ENCODE data around the gene ITGB5.
A peak's percentile ranks its signal among the peaks of the same experiment; 100 is the strongest.

ITGB5 gene

DNA sequence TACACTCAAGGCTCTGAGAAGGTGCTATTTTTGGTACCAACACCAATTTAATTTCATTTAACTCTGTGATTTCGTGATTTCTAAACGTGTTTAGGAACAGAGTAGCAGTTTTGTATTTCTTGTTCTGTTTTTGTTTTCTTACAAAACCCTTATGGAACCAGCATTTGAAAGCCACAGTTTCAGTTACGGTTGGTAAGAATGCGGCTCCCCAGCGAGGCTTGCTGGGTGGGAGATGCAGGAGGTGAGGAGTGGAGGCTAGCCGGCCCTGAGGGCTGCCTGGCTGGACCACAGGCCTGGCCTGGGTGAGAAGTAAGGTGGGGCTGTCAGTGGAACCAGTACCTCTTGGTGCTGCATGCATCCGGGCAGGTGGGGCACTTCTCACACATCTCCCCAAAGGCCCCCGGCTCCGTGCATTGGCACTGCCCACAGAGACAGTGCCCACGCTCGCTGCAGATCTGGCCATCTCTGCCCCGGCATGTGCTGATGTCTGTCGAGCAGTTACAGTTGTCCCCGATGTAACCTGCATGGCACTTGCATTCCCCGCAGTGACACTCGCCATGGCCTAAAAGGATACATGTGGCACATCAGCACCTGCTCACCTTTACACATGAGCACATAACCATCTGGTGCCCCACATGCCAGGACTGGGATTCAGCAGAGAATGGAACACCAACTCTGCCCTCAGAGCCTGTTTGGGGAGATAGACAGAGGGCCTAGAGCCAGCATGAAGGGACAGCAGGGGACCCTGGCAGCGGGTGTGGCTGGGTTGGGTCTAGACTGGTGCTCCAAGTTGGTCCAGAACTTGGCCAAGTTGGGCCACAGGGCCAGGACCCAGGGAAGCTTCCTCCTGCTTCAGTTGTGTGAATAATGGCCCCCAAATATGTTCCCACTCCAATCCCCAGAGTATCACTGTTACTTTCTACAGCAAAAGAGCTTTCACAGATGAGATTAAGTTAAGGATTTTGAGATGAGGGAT lies 113.5 kb downstream of the ITGB5 start:
- no peak for DNase-seq (ENCODE audit: low read depth in 2 of 2, low spot score in 1 of 2)

DNA sequence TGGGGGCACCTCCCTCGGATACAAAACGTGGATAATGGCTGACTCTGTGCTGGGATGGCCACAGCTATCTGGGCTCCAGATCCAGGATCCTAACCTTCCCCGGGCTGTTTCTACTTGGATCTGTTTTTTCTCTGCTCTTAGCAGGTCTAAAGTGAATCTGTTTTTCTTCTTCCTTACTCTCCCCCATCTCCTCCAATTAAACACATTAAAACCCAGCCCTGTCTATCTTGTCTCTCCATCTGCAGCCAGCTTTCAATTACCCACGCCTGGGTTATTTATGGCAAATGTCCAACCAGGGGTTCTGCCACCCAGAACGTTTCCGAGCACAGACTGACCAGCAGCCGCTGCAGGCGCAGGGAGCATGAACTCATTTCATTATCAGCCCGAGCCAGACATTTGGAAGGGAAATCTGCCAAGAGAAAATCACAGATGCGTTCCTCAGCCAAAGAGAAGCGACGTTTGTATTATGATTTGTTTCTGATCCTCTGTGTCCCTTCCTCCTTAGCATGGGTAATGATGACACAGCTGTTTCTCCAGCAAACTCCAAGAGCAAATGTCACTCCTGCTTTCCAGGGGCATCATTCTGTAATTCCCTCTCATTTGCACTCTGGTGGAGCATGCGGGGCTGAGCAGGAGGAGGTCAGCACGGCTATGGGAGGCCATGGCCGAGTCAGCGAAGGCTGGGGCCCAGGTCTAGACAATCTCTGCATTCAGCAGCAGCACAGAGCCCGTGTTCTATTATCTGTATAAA lies 114.9 kb downstream of the ITGB5 start:
- DNase-seq (ENCODE audit: low read depth in 2 of 2, low spot score in 1 of 2), result no peak

GRCh38 chr3:124771083-124771445 lies 116.1 kb downstream of the ITGB5 start:
- DNase-seq (ENCODE audit: low read depth in 2 of 2, low spot score in 1 of 2), result no peak

DNA sequence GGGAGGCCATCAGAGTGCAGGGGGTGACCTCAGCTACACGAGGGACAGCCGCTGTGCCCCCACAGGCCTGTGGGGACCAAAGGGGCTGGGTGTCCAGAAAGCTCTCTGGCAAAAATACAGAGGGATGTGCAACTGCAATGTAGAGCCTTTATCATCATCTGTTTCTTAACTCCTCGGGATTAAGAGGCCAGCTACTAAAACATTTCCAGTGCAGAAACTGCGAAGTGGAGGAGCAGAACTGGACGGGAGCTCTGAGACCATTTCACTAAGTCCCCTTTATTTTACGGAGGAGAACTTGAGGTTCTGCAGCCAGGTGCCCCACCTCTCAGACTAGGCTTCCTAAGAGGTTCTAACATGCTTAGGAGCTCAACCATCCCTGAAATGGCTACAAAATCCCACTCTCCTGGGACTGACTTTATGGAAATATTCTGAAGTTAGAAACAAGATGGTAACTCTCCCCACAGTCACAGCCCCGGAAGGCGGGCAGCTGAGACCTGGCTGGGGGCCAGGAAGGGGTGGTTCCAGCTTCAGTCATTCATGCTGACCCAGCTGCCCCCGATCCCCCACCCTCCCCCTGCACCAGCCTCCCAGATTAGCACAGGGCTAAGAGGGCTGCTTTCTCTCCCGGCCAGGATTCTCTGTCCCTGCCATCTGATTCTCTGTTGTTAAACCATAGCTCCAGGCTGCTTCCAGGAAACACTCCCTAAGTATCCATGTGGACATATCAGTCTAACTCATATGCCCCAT lies 116.7 kb downstream of the ITGB5 start:
- no peak for DNase-seq (ENCODE audit: low read depth in 2 of 2, low spot score in 1 of 2)

DNA sequence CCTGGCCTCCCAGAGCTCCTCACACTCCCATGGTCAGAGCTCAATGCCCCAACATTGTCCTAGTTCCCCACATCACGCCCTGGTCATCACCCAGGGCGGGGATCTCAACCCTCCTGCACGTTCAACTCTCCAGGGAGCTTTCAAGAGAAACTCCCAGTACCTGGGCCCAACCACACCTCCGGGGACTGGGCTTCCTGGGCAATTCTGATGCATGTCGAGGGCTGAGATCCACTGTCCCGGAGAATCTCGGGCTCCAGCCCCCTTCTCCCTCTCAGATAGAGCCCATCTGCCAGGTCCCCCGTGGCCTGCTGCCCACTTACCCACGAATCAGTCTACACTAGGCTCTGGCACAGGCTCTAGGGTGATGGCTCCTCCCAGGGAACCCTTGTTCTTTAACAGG lies 117.7 kb downstream of the ITGB5 start:
- DNase-seq (ENCODE audit: low read depth in 2 of 2, low spot score in 1 of 2), result no peak

DNA sequence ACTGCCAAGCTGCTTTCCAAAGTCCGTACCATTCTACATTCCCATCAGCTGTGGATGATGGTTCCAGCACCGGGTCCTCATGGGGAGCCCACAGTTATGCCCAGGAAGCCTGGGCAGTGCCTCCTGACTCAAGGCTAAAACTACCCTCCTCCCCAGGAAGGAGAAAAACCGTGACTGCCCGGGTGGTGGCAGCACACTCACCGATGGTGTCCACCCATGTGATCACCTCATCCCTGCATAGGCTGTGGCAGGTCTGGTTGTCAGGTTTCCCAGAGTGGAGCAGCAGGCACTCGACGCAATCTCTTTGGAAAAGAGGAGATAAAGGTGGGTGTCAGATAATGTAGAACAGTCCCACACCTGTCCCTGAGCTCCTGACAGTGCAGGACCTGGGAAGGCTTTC lies 118.4 kb downstream of the ITGB5 start:
- no peak for DNase-seq (ENCODE audit: low read depth in 2 of 2, low spot score in 1 of 2)

- DNase-seq (ENCODE audit: low read depth in 2 of 2, low spot score in 1 of 2), result no peak
Observed at GRCh38 chr3:124767691-124768090, 119.5 kb downstream of the ITGB5 start.

DNA sequence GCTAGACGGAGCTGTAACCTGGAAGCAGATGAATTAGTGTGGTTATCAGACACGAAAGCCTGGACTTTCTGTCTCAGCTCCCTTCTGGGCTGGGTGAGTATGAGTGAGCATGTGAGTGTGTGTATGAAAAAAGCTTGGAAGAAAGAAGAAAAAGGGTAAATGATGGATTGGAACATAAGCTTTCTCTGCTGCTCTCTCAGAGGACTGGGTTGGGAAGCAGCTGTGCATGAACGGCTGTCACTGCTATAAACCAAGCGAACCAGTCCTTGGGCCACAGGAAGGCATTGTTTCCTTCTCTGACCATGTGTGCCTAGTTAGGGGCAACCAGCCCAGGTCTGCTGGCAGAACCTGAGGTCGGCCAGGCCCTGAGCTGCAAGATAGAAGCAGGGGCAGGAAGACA lies 119.9 kb downstream of the ITGB5 start:
- DNase-seq (ENCODE audit: low read depth in 2 of 2, low spot score in 1 of 2), result no peak

DNA sequence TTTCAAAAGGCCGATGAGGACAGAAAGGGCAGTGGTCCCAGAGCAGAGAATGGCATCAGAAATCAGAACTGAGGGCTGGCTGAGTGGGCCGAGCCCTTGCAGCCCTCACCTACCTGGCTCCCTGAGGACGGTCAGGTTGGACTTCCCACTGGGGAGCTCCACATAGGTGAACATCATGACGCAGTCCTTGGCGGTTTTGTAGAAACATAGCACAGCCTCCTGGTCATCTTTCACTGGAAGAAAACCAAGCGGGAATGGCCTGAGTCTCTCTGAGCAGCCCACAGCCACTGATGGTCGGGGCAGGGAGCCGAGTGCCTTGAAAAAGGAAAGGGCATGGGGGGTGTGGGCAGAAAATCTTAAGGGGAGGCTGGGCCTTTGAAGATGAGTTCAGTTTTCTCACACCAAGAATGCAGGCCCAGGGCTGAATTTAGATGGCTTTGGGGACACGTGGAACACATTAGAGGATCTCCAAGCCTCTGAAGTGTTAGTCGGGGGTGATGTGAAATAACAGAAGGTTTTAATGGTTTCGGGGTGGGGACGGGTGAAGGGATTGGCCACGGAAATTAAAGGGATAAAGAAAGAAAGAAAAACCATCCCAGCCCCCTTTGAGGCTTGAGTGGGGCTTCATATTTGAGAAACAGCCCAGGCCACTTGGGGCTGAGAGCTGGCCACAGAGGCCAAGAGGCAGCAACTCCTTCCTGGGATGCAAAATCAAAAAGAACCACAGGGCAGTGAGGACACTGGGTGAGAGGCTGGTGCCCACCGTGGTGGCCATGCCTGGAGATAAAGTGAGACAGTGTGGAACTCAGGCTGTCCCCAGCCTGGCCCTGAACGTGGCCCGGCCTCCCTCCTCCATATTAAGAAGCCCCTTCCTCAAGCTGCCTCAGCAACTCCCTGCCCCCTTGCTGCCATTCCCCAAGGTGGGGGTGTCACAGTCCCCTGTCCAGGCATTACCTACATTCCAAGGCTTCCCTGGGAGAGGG lies 120.8 kb downstream of the ITGB5 start:
- no peak for DNase-seq (ENCODE audit: low read depth in 2 of 2, low spot score in 1 of 2)

- no peak for DNase-seq (ENCODE audit: low read depth in 2 of 2, low spot score in 1 of 2)
Observed at GRCh38 chr3:124765197-124765840, 121.8 kb downstream of the ITGB5 start.

DNA sequence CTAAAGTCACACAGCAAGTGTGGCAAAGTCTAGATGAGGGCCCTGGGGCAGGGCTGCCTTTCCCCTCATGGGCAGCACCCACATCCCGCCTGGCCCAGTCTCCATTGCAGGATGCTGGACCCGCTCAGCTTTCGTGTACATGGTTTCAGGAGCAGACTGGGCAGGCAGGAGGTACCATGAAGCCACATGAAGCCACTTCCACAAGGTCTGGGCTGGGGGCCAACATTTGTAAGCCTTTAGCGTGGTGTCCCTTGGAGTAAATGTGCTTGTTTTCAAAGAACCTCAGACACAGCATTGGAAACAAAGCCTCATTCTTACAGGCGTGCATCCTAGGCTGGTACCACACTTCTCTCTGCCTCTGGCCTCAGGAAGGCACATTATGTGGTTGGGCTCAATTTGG lies 122.4 kb downstream of the ITGB5 start:
- DNase-seq (ENCODE audit: low read depth in 2 of 2, low spot score in 1 of 2), result no peak

- no peak for DNase-seq (ENCODE audit: low read depth in 2 of 2, low spot score in 1 of 2)
Observed at GRCh38 chr3:124763644-124764358, 123.4 kb downstream of the ITGB5 start.

GRCh38 chr3:124763206-124763605 lies 124.0 kb downstream of the ITGB5 start:
- no peak for DNase-seq (ENCODE audit: low read depth in 2 of 2, low spot score in 1 of 2)

DNA sequence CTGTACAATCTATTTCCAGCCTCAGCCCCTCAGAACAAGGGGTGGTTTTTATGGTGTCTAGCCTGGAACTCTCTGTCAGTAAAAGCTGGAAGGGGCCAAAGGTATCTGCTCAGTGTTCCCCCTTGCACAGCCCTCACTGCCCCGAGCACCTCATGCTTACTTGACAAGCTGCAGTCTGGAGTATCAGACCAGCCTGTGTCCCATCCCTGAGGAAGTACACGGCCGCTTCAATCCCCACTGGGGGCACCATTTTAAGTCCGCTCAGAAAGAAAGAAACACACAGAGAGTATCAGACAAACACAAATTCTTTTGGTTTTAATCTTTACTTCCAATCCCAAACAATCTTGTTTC lies 124.5 kb downstream of the ITGB5 start:
- no peak for DNase-seq (ENCODE audit: low read depth in 2 of 2, low spot score in 1 of 2)

DNA sequence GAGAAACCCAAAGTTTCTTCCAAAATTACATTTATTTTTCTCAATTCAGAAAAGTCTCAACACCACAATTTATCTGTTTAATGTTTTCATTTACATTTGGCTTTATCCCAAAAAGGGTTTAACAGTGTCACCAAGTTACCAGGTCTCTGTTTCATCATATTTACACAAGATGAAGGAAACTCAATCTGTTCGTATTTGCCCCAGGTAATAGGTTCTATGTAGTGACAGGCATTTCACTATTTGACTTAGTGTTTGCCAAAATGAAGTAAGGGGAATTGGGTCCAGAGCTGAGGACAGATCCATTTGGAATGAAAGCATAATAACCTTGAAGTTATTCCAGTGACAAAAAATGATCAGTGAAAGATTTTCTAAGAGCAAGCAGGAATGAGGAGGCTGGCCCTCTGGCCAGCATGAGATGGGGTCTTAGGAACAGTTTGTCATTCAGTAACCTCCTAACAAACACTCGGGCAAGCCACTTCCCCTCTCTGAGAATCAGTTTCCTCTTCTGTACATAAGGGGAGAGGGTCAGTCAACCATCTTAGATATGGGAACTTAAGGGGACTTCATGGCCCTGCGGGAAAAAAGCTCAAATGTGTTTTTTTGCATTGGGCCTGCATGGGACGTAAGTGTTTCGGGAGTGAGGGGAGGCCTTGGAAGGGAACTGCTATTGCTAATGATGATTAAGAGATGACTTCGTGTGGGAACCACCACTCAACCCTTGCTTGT lies 125.1 kb downstream of the ITGB5 start:
- no peak for DNase-seq (ENCODE audit: low read depth in 2 of 2, low spot score in 1 of 2)

- peak; percentile 49 to 60 for DNase-seq (ENCODE audit: low read depth in 2 of 2, low spot score in 1 of 2)
Observed at GRCh38 chr3:124761250-124761796, 125.8 kb downstream of the ITGB5 start.

DNA sequence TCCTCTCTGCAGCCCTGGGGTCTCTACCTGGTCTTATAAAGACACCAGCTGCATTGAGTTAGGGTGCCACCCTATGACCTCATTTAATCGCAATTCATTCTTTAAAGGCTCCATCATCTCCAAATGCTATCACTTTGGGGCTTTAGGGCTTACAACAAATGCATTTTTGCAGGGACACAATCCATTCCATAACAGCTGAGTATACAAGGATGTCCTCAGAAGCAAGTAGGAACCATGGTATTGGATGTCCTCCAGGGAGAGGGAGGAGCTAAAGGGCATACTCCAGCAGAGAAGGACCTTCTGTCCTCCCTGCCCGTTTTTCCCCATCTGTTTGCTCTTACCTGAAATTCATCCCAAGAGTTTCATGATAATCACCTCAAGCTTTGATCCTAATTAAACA lies 126.6 kb downstream of the ITGB5 start:
- DNase-seq (ENCODE audit: low read depth in 2 of 2, low spot score in 1 of 2), result no peak

- no peak for DNase-seq (ENCODE audit: low read depth in 2 of 2, low spot score in 1 of 2)
Observed at GRCh38 chr3:124759666-124760401, 127.3 kb downstream of the ITGB5 start.

All from stimulated activated CD8-positive, alpha-beta memory T cell treated with anti-CD3 and anti-CD28 coated beads, Interleukin-4, amount 100 ng/mL, for 1 hour (primary cell).